ENCODE measurements around the gene GABRQ. TPM values are rescaled to one million over a fixed set of nuclear protein-coding genes. Genes with fewer than 3 reads are reported as not detected.

The GABRQ gene
- total RNA-seq, 4 donors from 2014 or later: 0.55 to 3.4 TPM; not detected in 2

DNA sequence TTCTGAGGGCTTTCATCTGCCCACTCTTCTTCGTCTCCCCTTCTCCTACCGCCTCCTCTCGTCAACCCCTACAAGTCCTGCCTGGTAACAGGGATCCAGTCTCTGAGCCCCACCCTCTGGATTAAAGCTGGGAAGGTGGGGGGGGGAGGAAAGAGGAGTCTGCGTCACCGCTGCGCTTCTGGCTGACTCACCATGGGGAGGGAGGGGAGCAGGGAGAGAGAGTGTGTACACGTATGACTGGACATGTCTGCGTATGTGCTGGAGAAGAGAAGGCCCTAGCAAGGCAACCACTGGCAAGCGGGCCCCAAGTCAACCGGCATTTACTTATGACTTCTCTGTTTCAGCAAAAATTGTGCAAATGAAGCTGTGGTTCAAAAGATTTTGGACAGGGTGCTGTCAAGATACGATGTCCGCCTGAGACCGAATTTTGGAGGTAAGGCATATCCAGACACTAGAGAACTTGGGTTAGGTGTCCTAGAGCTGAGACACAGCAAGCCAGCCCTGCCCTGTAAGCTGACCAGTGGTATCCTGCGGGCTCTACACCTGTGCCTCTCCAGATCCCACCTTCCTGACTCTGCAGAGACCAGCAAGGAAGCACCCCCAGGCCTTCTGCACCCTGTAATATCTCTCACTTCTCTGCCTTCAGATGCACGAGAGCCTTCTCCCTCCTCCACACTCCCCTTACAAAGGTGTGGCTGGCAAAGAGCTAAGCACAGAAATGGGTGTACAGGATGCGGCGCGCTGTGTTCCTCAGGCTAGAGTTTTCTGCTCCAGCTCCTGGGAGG, 2.5 kb downstream of the GABRQ start:
- DNase-seq: no peak
- TF ChIP-seq, protein P1, sequence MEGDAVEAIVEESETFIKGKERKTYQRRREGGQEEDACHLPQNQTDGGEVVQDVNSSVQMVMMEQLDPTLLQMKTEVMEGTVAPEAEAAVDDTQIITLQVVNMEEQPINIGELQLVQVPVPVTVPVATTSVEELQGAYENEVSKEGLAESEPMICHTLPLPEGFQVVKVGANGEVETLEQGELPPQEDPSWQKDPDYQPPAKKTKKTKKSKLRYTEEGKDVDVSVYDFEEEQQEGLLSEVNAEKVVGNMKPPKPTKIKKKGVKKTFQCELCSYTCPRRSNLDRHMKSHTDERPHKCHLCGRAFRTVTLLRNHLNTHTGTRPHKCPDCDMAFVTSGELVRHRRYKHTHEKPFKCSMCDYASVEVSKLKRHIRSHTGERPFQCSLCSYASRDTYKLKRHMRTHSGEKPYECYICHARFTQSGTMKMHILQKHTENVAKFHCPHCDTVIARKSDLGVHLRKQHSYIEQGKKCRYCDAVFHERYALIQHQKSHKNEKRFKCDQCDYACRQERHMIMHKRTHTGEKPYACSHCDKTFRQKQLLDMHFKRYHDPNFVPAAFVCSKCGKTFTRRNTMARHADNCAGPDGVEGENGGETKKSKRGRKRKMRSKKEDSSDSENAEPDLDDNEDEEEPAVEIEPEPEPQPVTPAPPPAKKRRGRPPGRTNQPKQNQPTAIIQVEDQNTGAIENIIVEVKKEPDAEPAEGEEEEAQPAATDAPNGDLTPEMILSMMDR (IDR thresholded peaks at IDR 0.05): no peak
- TF ChIP-seq POLR2A (IDR thresholded peaks at IDR 0.05): no peak
- H3K36me3 ChIP-seq: no peaks in the 10 kb centered on the region
- H3K4me3 ChIP-seq: no peak overlapping the region
- intact Hi-C loops (cut with DNase I; ENCODE audit: low total_unique reads): no loop called here
- no peaks in the 10 kb centered on the region for H3K4me1 ChIP-seq
- no peaks in the 10 kb centered on the region for H3K9me3 ChIP-seq
- peaks cover 0 to 3% of the 10 kb centered on the region in 2 donors for H3K27me3 ChIP-seq
- H3K27ac ChIP-seq: no peak overlapping the region

DNA sequence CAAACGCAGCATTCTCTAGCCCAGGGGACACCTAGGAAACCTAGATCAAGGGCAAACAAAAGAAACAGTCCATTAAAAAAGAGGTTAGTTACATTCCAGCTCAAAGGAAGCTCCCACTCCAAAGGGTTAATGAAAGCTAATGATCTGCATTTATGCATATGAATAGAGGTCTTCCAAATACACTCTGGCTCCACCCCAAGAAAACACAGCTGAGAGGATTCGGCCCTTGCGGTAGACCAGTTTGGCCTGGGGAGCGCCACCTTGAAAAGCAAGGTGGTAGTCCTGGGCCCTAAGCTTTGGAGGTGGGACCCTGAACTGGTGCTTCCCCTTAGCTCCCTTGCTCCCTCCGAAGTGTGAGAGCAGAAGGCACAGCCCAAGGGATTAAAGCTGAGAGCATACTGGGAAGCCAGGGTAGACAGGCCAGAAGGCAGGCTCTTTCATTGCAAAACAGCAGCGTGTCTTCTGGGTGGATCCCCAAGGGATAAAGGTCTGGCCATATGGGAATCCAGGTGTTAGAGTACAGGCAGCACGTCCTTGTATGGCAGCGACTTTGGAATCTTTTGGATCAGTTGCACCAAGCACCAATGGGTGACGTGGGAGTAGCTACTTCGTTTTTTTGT, 3.7 kb downstream of the GABRQ start:
- Histone ChIP-seq H3K9me3 (no peaks in the 10 kb centered on the region), H3K36me3 (no peaks in the 10 kb centered on the region), H3K27ac (no peak overlapping the region), H3K27me3 (peaks cover 0 to 3% of the 10 kb centered on the region in 2 donors), H3K4me3 (no peak overlapping the region), H3K4me1 (no peaks in the 10 kb centered on the region)
- intact Hi-C loops (cut with DNase I; ENCODE audit: low total_unique reads): no loop called here
- DNase-seq: no peak
- TF ChIP-seq, protein P1 (IDR thresholded peaks at IDR 0.05): no peak
- no peak for TF ChIP-seq POLR2A (IDR thresholded peaks at IDR 0.05)

DNA sequence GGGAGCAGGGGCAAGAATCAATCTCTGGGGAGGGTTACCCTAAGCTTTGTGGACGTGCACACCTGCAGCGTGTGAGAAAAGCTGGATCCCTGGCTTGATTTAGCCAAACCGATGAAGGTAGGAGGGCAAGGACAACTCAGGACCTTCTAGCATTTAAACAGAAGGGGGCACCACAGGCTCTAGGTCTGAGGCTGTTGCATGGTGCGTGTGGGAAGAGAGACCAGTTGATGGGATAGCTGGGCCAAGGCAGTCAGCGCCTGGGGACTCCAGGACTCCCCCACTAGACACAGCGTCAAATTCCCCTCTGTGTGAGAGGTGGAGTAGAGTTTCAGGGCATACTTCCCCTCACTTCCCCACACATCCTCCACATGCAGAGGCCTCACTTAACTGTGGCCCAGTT, 4.3 kb downstream of the GABRQ start:
- intact Hi-C loops (cut with DNase I; ENCODE audit: low total_unique reads): no loop called here
- Histone ChIP-seq H3K4me1 (no peaks in the 10 kb centered on the region), H3K4me3 (no peak overlapping the region), H3K36me3 (no peaks in the 10 kb centered on the region), H3K27me3 (peaks cover 0 to 3% of the 10 kb centered on the region in 2 donors), H3K27ac (no peak overlapping the region), H3K9me3 (no peaks in the 10 kb centered on the region)
- no peak for TF ChIP-seq POLR2A (IDR thresholded peaks at IDR 0.05)
- TF ChIP-seq, protein P1 (IDR thresholded peaks at IDR 0.05): no peak
- DNase-seq: no peak

DNA sequence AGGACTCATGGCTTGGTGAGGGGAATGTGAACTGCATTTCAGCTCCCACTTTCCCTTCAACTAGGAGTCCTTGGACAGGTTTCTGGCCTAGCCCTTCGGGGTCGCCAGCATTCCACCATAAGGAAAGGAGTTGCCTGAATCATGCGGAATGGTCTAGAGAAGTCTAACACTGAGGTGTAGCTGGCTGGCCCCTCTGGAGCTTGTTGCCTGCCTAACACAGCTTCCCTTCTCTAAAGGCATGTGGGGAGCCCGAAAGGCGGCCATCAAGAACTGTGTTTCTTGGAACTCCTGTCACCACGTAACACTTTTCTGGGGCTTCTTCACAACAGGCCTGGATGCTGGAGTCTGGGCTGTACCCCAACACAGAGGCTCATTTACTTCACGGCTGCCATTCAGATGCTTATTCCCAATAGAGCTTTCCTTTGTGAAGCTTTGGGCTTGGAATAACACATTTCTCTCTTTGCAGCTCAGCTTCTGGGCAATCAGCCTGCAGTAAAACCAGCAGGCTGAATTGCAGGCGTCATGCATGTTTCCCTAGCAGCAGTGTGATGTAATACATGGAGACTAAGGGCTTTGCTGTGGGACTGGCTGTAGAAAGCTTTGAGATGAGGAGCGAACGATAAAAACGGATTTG, 5.4 kb downstream of the GABRQ start:
- TF ChIP-seq, protein P1 (IDR thresholded peaks at IDR 0.05): no peak
- no peak for TF ChIP-seq POLR2A (IDR thresholded peaks at IDR 0.05)
- Histone ChIP-seq H3K27ac (no peak overlapping the region), H3K4me3 (no peak overlapping the region), H3K27me3 (peaks cover 0 to 2% of the 10 kb centered on the region in 2 donors), H3K4me1 (no peaks in the 10 kb centered on the region), H3K36me3 (no peaks in the 10 kb centered on the region), H3K9me3 (no peaks in the 10 kb centered on the region)
- DNase-seq: no peak
- intact Hi-C loops (cut with DNase I; ENCODE audit: low total_unique reads): no loop called here

DNA sequence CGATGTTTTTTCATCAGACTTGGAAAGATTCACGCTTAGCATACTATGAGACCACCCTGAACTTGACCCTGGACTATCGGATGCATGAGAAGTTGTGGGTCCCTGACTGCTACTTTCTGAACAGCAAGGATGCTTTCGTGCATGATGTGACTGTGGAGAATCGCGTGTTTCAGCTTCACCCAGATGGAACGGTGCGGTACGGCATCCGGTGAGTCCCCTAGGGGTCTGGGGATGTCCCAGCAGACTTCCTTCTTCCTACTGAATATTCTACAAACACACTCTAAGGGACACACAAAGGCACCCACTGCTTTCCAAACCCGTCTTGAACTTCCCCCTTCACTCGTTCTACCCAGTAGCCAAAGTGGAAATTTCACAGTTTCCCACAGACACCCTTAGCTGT, 9.3 kb downstream of the GABRQ start:
- Histone ChIP-seq H3K4me1 (no peaks in the 10 kb centered on the region), H3K4me3 (no peak overlapping the region), H3K27ac (no peak overlapping the region), H3K9me3 (no peaks in the 10 kb centered on the region), H3K27me3 (no peaks in the 10 kb centered on the region), H3K36me3 (no peaks in the 10 kb centered on the region)
- intact Hi-C loops (cut with DNase I; ENCODE audit: low total_unique reads): no loop called here
- DNase-seq: no peak
- TF ChIP-seq, protein P1 (IDR thresholded peaks at IDR 0.05): no peak
- no peak for TF ChIP-seq POLR2A (IDR thresholded peaks at IDR 0.05)

Data from uterus (tissue), 4 donors.